Upper lobe of right lung (tissue), 1 donor: Measurements from ENCODE around the gene GOLGA2. TPM values are rescaled to one million over a fixed set of nuclear protein-coding genes. Genes with fewer than 3 reads are reported as not detected.

Experiments
- ATAC-seq: fragments of 200-7000 bp; cut with Tn5 transposase; one replicate; pipeline ENCODE4 v1.9.1; 2020; ENCODE audit warnings: mild to moderate bottlenecking, moderate library complexity
- DNase-seq: peaks from one replicate; pipeline ENCODE4 v3.0.0-alpha.2; 2020
- H3K27ac ChIP-seq: fragments of 200-600 bp; one replicate; pipeline ENCODE4 v1.8.0; 2022
- H3K27me3 ChIP-seq: fragments of 200-600 bp; one replicate; pipeline ENCODE4 v1.8.0; 2022; ENCODE audit warnings: mild to moderate bottlenecking
- H3K36me3 ChIP-seq: fragments of 200-600 bp; one replicate; pipeline ENCODE4 v1.8.0; 2022
- H3K4me1 ChIP-seq: fragments of 200-600 bp; one replicate; pipeline ENCODE4 v1.8.0; 2022
- H3K4me3 ChIP-seq: fragments of 200-600 bp; one replicate; pipeline ENCODE4 v1.8.0; 2022; ENCODE audit warnings: mild to moderate bottlenecking
- H3K9me3 ChIP-seq: fragments of 200-600 bp; one replicate; pipeline ENCODE4 v1.8.0; 2022
- CTCF ChIP-seq: fragments of 200-600 bp; IDR thresholded peaks from one replicate; pipeline ENCODE4 v1.8.0; 2022; ENCODE audit warnings: antibody characterized with exemption
- intact Hi-C: fragments of 100-400 bp; cut with DNase I; formaldehyde crosslinking; loops from one replicate; pipeline ENCODE4 v1.11.0; 2022
- total RNA-seq: library from RNA; stranded (reverse); fragmentation: NEBNext Ultra II Directional; extraction: Animal tissue kit (Norgen Biotek cat#: 25700); gene quantifications from one replicate; pipeline ENCODE4 v1.2.1, GENCODE V29; 2021
- donor health status: DM: no; HTN: yes; CAD: no; lungs with severe emphysema.

Gene GOLGA2
- total RNA-seq, 1 donor from 2014 or later: 88.7 TPM

DNA sequence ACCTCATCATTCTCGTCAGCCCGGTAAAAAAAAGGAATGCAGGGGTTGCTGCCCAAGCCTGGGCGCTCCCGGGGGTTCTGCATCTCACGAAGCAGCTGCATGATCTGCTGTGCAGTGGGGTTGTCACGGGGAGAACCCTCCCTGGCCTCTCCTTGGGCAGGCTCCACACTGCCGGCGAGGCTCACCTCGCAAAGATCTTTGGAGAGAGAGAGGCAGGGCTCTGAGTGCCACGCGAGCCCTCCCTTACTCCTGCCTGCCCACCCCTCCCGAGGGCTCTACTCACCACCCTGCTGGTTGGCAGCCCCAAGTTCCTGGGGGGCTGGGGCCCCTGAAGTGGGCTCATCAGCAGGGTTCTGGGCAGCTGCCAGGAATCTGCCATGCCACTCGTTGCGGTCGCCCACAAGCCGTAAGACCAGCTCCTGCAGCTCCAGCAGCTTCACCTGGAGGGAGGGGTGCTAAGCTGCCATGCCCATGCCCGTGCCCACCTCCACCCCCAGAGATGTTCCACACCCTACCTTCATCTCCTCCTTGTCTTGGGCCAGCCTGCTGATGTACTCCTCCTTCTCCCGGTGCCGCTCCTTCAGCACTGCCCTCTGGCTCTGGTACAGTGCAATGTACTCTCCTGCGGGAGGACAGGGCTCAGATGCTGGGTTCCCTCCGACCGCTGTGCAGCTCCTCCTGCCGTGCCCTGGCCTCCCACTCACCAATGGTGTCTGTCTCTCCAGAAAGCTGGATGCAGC is 18.6 kb downstream of the GOLGA2 start:
- H3K4me1 ChIP-seq: no peaks in the 10 kb centered on the region
- H3K4me3 ChIP-seq: no peak overlapping the region
- H3K9me3 ChIP-seq: no peaks in the 10 kb centered on the region
- no peak overlapping the region for H3K27ac ChIP-seq
- TF ChIP-seq CTCF: no peak
- H3K36me3 ChIP-seq: peaks cover 65% of the 10 kb centered on the region
- intact Hi-C loops: no loop called here
- H3K27me3 ChIP-seq: no peaks in the 10 kb centered on the region
- DNase-seq (no peak), ATAC-seq (no peak)

DNA sequence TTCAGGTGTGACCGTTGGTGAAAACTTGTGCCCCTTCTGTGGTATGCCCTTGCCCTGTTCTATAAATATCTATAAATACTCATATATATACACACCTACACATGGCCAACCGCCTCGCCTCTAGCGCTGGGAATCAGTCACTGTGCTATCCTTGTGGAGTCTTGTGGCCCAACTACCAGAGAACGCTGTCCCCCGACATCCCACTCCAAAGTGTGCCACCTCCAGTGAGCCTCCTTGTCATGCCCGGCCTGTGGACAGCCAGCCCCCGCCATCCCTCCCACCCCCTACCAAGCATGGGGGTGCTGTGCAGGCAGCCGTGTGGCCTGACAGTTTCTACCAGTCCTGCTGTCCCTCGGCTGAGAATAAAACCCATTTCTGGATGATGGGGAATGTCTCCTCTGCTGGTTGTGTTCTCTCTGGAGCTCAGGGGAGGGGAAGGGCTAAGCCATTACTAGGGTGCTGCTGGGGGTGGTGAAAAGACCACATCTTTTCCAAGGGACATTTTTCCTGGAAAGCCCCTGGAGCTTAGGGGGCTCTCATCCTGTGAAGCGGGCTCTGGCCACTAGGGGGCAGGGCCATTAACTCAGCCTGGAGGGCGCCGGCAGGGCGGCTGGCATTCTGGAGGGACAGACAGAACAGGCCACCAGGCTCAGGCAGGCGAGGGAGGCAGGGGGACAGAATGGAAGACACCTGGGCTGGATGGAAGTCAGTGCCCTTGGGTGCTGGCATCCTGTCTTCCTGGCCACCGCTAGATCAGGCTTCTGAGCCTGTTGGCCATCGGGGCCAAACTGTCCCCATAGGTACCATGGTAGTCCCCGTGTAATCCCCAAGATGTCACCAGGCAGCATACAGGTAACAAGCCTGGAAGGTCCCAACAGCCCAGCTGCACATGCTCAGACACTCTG is 20.7 kb downstream of the GOLGA2 start:
- peaks cover 43% of the 10 kb centered on the region for H3K36me3 ChIP-seq
- H3K9me3 ChIP-seq: no peaks in the 10 kb centered on the region
- peaks cover 7% of the 10 kb centered on the region for H3K4me1 ChIP-seq
- peak; percentile 83 for TF ChIP-seq CTCF
- no peak overlapping the region for H3K27ac ChIP-seq
- DNase-seq (peak; percentile 80), ATAC-seq (peak; percentile 39)
- intact Hi-C loops: no loop called here
- no peak overlapping the region for H3K4me3 ChIP-seq
- H3K27me3 ChIP-seq: no peaks in the 10 kb centered on the region

- DNase-seq (no peak), ATAC-seq (no peak)
- H3K27ac ChIP-seq: no peak overlapping the region
- no peak for TF ChIP-seq CTCF
- no peaks in the 10 kb centered on the region for H3K9me3 ChIP-seq
- no peaks in the 10 kb centered on the region for H3K27me3 ChIP-seq
- H3K4me3 ChIP-seq: no peak overlapping the region
- peaks cover 7% of the 10 kb centered on the region for H3K4me1 ChIP-seq
- intact Hi-C loops: no loop called here
- H3K36me3 ChIP-seq: peaks cover 36% of the 10 kb centered on the region
Observed at GRCh38 chr9:128254362-128254761, 21.4 kb downstream of the GOLGA2 start.

DNA sequence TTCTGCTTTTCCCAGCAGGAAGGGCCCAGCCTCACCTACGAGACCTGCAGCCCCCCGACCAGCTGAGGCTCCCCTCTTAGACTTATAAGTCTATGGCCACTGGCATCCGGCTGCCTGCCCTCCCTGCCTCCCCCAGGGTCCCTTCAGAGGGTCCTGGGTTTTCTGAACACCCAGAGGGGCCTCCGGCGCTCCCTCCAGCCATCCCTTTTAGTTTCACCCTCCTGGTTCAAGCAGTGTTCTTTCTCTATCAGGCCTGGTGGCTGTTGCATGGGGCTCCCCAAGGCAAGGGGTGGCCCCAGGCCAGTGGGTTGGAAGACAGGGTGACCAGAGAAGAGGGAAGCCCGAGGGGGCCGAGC is 21.8 kb downstream of the GOLGA2 start:
- intact Hi-C loops: no loop called here
- no peak overlapping the region for H3K27ac ChIP-seq
- DNase-seq (no peak), ATAC-seq (no peak)
- no peaks in the 10 kb centered on the region for H3K9me3 ChIP-seq
- H3K4me3 ChIP-seq: no peak overlapping the region
- H3K4me1 ChIP-seq: peaks cover 7% of the 10 kb centered on the region
- peaks cover 32% of the 10 kb centered on the region for H3K36me3 ChIP-seq
- H3K27me3 ChIP-seq: no peaks in the 10 kb centered on the region
- TF ChIP-seq CTCF: no peak

GRCh38 chr9:128253140-128253990 is 22.4 kb downstream of the GOLGA2 start:
- Histone ChIP-seq H3K27ac (no peak overlapping the region), H3K36me3 (peaks cover 26% of the 10 kb centered on the region), H3K4me1 (peaks cover 7% of the 10 kb centered on the region), H3K4me3 (no peak overlapping the region), H3K9me3 (no peaks in the 10 kb centered on the region), H3K27me3 (no peaks in the 10 kb centered on the region)
- no peak for TF ChIP-seq CTCF
- no peak for DNase-seq
- intact Hi-C loops: no loop called here
- ATAC-seq: no peak
